Measurements from ENCODE around the gene PIGZ. TPM values are rescaled to one million over a fixed set of nuclear protein-coding genes. Genes with fewer than 3 reads are reported as not detected.

PIGZ gene
- total RNA-seq, 6 donors from 2014 or later, result 3.4 to 16.8 (median 7.3) TPM

- TF ChIP-seq POLR2AphosphoS5 (IDR thresholded peaks at IDR 0.05), result no peak
- Histone ChIP-seq H3K9me3 (no peaks in the 10 kb centered on the region), H3K27me3 (no peaks in the 10 kb centered on the region), H3K4me1 (no peaks in the 10 kb centered on the region), H3K36me3 (no peaks in the 10 kb centered on the region), H3K27ac (no peak overlapping the region), H3K4me3 (no peak overlapping the region)
- no peak for ATAC-seq (ENCODE audit: low FRiP score in 2 of 2)
- 86 to 89% methylated on average over 12 to 22 of the region's 22 CpGs for WGBS, 2 donors
- peak in 1 of 2 donors; percentile 73 for DNase-seq
Measured at GRCh38 chr3:197014942-197015575, 46.4 kb upstream of the PIGZ start.

GRCh38 chr3:197014024-197014423 is 45.4 kb upstream of the PIGZ start:
- TF ChIP-seq POLR2AphosphoS5 (IDR thresholded peaks at IDR 0.05) (no peak), POLR2A (IDR thresholded peaks at IDR 0.05) (no peak)
- no peak overlapping the region for H3K27ac ChIP-seq
- WGBS, 2 donors, result 98% methylated on average over 6 of the region's 6 CpGs

GRCh38 chr3:197012540-197012883 is 43.9 kb upstream of the PIGZ start:
- Histone ChIP-seq H3K27me3 (no peaks in the 10 kb centered on the region), H3K9me3 (no peaks in the 10 kb centered on the region), H3K4me1 (no peaks in the 10 kb centered on the region), H3K36me3 (no peaks in the 10 kb centered on the region), H3K4me3 (no peak overlapping the region), H3K27ac (no peak overlapping the region)
- 88 to 99% methylated on average over 3 to 7 of the region's 7 CpGs for WGBS, 2 donors
- TF ChIP-seq POLR2AphosphoS5 (IDR thresholded peaks at IDR 0.05), result no peak
- TF ChIP-seq CTCF (IDR thresholded peaks at IDR 0.05), result no peak
- no peak for TF ChIP-seq EP300 (IDR thresholded peaks at IDR 0.05)
- no peak for TF ChIP-seq POLR2A (IDR thresholded peaks at IDR 0.05)
- ATAC-seq (ENCODE audit: low FRiP score in 2 of 2), result no peak
- DNase-seq, result peak in 1 of 2 donors; percentile 62

More at GRCh38 chr3:197014024-197014423, 45.4 kb upstream of the PIGZ start:
- Histone ChIP-seq H3K36me3 (no peaks in the 10 kb centered on the region), H3K4me1 (no peaks in the 10 kb centered on the region), H3K9me3 (no peaks in the 10 kb centered on the region), H3K4me3 (no peak overlapping the region), H3K27me3 (no peaks in the 10 kb centered on the region)
- DNase-seq (no peak), ATAC-seq (ENCODE audit: low FRiP score in 2 of 2) (no peak)

GRCh38 chr3:197011780-197012539 is 43.3 kb upstream of the PIGZ start:
- WGBS, 2 donors, result 87 to 90% methylated on average over 17 to 25 of the region's 25 CpGs
- Histone ChIP-seq H3K4me3 (no peak overlapping the region), H3K9me3 (no peaks in the 10 kb centered on the region), H3K4me1 (no peaks in the 10 kb centered on the region), H3K27me3 (no peaks in the 10 kb centered on the region), H3K27ac (no peak overlapping the region), H3K36me3 (no peaks in the 10 kb centered on the region)
- no peak for DNase-seq
- ATAC-seq (ENCODE audit: low FRiP score in 2 of 2), result no peak
- no peak for TF ChIP-seq CTCF (IDR thresholded peaks at IDR 0.05)
- TF ChIP-seq EP300 (IDR thresholded peaks at IDR 0.05), result no peak
- TF ChIP-seq POLR2A (IDR thresholded peaks at IDR 0.05), result no peak
- no peak for TF ChIP-seq POLR2AphosphoS5 (IDR thresholded peaks at IDR 0.05)

GRCh38 chr3:197010556-197011351 is 42.1 kb upstream of the PIGZ start:
- WGBS, 2 donors, result 83 to 86% methylated on average over 19 to 29 of the region's 30 CpGs
- no peaks in the 10 kb centered on the region for H3K36me3 ChIP-seq
- no peak for TF ChIP-seq CTCF (IDR thresholded peaks at IDR 0.05)
- TF ChIP-seq POLR2AphosphoS5 (IDR thresholded peaks at IDR 0.05), result no peak
- TF ChIP-seq EP300 (IDR thresholded peaks at IDR 0.05), result no peak
- no peak for TF ChIP-seq POLR2A (IDR thresholded peaks at IDR 0.05)
- H3K27me3 ChIP-seq, result no peaks in the 10 kb centered on the region
- no peaks in the 10 kb centered on the region for H3K9me3 ChIP-seq
- no peak overlapping the region for H3K27ac ChIP-seq
- no peaks in the 10 kb centered on the region for H3K4me1 ChIP-seq
- DNase-seq (peak in 1 of 2 donors; percentile 56), ATAC-seq (ENCODE audit: low FRiP score in 2 of 2) (peak in 1 of 2 donors; percentile 2)
- H3K4me3 ChIP-seq, result no peak overlapping the region
